Esophagus squamous epithelium (tissue), 4 donors: Measurements from ENCODE around the gene OR4P4.

Source experiments
- CTCF ChIP-seq, 6 experiments: fragments of 450-650 bp in 4 of 6; fragments of 200-600 bp in 2 of 6; sonication (generic) in 2 of 6; IDR thresholded peaks; one replicate each; pipeline ENCODE4 v1.5.1; 2016 to 2019; ENCODE audit warnings: antibody characterized with exemption in 6 of 6, mild to moderate bottlenecking in 4 of 6, moderate library complexity in 4 of 6
- POLR2A ChIP-seq, 4 donors: fragments of 450-650 bp; IDR thresholded peaks; one replicate each; pipeline ENCODE4 v1.6.1; 2017; ENCODE audit warnings: antibody characterized with exemption in 4 of 4, mild to moderate bottlenecking in 4 of 4, moderate library complexity in 3 of 4

- TF ChIP-seq POLR2A (IDR thresholded peaks at IDR 0.05) (no peak), CTCF (IDR thresholded peaks at IDR 0.05) (no peak)
Measured at GRCh38 chr11:55673860-55674259, 38.9 kb downstream of the OR4P4 start.
